Stomach (tissue), 9 donors: Measurements from ENCODE around the gene ECSCR. TPM values are rescaled to one million over a fixed set of nuclear protein-coding genes. Genes with fewer than 3 reads are reported as not detected.

Experiments used
- DNase-seq, 2 donors: peaks; one replicate each; pipeline versions ENCODE4 v3.0.0 to v3.0.0-alpha.2; 2013 to 2019
- H3K27ac ChIP-seq, 5 donors: fragments of 200-600 bp in 4 of 5; sonication (generic) in 4 of 5; one replicate each; pipeline ENCODE4 v1.5.1; 2013 to 2019; ENCODE audit warnings: mild to moderate bottlenecking in 1 of 5, moderate library complexity in 1 of 5
- H3K27me3 ChIP-seq, 3 donors: fragments of 200-600 bp; sonication (generic); one replicate each; pipeline ENCODE4 v1.5.1; 2017 to 2019; ENCODE audit warnings: mixed run types in 1 of 3
- H3K36me3 ChIP-seq, 4 donors: fragments of 200-600 bp; sonication (generic); 1 replicate in 3 of 4; 2 replicates in 1 of 4; pipeline ENCODE4 v1.5.1; 2016 to 2019
- H3K4me1 ChIP-seq, 4 donors: fragments of 200-600 bp; sonication (generic); one replicate each; pipeline ENCODE4 v1.5.1; 2016 to 2019
- H3K4me3 ChIP-seq, 4 donors: fragments of 200-600 bp; sonication (generic) in 3 of 4; one replicate each; pipeline ENCODE4 v1.5.1; 2016 to 2019; ENCODE audit warnings: mild to moderate bottlenecking in 1 of 4
- H3K9me3 ChIP-seq, 4 donors: fragments of 200-600 bp; sonication (generic); one replicate each; pipeline ENCODE4 v1.5.1; 2016 to 2019
- CTCF ChIP-seq, 7 experiments: fragments of 450-650 bp in 4 of 7; fragments of 200-600 bp in 3 of 7; sonication (generic) in 3 of 7; IDR thresholded peaks; one replicate each; pipeline ENCODE4 v1.5.1; 2016 to 2019; ENCODE audit warnings: antibody characterized with exemption in 7 of 7, control low read depth in 2 of 7, mild to moderate bottlenecking in 1 of 7
- EP300 ChIP-seq: sonication (generic); formaldehyde crosslinking; IDR thresholded peaks from one replicate; pipeline ENCODE4 v1.6.1; 2017; ENCODE audit warnings: antibody characterized with exemption
- POLR2A ChIP-seq, 4 donors: fragments of 450-650 bp; IDR thresholded peaks; one replicate each; pipeline ENCODE4 v1.6.1; 2016; ENCODE audit warnings: antibody characterized with exemption in 4 of 4, control low read depth in 2 of 4, mild to moderate bottlenecking in 1 of 4, moderate library complexity in 1 of 4
- POLR2AphosphoS5 ChIP-seq, 3 donors: sonication (generic); formaldehyde crosslinking; IDR thresholded peaks; one replicate each; pipeline ENCODE4 v1.6.1; 2016; ENCODE audit warnings: antibody characterized with exemption in 3 of 3
- WGBS, 5 donors: extraction: QIAGEN DNeasy Blood & Tissue Kit in 3 of 5; methylation state at CpG; one replicate each; pipeline versions ENCODE4 v1.1.5 to v1.1.7; 2013 to 2018; 5-methylcytosine and 5-hydroxymethylcytosine counted together
- intact Hi-C: fragments of 100-400 bp; cut with DNase I; formaldehyde crosslinking; loops from one replicate; pipeline ENCODE4 v1.15.1; 2023; ENCODE audit warnings: low total_unique reads
- polyA plus RNA-seq, 3 donors: library from polyadenylated mRNA; stranded (reverse); fragments of 200-250 nt; gene quantifications; one replicate each; pipeline ENCODE4 v1.2.3, GENCODE V29; 2013
- small RNA-seq, 4 donors: library from RNA; depleted of rRNA; stranded (forward); fragments of <200 nt; gene quantifications; one replicate each; pipeline ENCODE3, GENCODE V24; 2016
- total RNA-seq, 5 donors: library from RNA; depleted of rRNA; stranded (reverse); fragments of >200 nt; gene quantifications; one replicate each; pipeline versions ENCODE4 v1.1.0 to v1.2.3, GENCODE V29; 2014 to 2016
- donor health status: healthy with polysubstance abuse.
- donor health status: Bipolar disorder and iron deficiency.
- donor health status: healthy.

The ECSCR gene
- total and polyA plus RNA-seq, 8 donors = 5.4 to 15.2 (median 8.6) TPM; not detected in 2

GRCh38 chr5:139399501-139400121, 62.9 kb downstream of the ECSCR start:
- WGBS, 5 donors = 78 to 87% (median 83%) methylated on average over 6 of the region's 6 CpGs
- TF ChIP-seq EP300 (no peak), POLR2AphosphoS5 (IDR thresholded peaks at IDR 0.05) (no peak), POLR2A (IDR thresholded peaks at IDR 0.05) (no peak), CTCF (IDR thresholded peaks at IDR 0.05) (no peak)
- peaks cover 0 to 3% (median 0%) of the 10 kb centered on the region in 4 donors for H3K36me3 ChIP-seq
- no peak for DNase-seq
- intact Hi-C loops = no loop called here
- no peak overlapping the region for H3K4me3 ChIP-seq
- no peaks in the 10 kb centered on the region for H3K9me3 ChIP-seq
- no peak overlapping the region for H3K27ac ChIP-seq
- H3K4me1 ChIP-seq = peaks cover 14 to 25% (median 19%) of the 10 kb centered on the region in 4 donors
- peaks cover 0 to 11% (median 0%) of the 10 kb centered on the region in 3 donors for H3K27me3 ChIP-seq

Small RNAs within 50 kb of the gene (small RNA-seq; reads per million reads assigned to genes)
- 0 reads per million in 4 donors for gene RNU5B-4P

Other genes starting within 250 kb of the ECSCR start
- 100 to 1,000 TPM in 4 of 5 donors, 10 to 100 TPM in 1; 73.6 to 352 (median 176) TPM for gene MATR3, start 169.0 kb downstream of the ECSCR start, total RNA-seq
- gene MATR3, start 169.0 kb downstream of the ECSCR start, polyA plus RNA-seq = 10 to 100 TPM; 68.2 to 86.0 (median 73.9) TPM
- 10 to 100 TPM; 12.7 to 92.7 (median 51.3) TPM for gene PAIP2, start 120.9 kb downstream of the ECSCR start, total RNA-seq
- 100 to 1,000 TPM in 1 of 3 donors, 10 to 100 TPM in 2; 57.5 to 104 (median 86.5) TPM for gene PAIP2, start 120.9 kb downstream of the ECSCR start, polyA plus RNA-seq
- under 1 TPM in 1 of 5 donors, not detected in 4; 0.37 TPM for gene SLC23A1, start 79.4 kb downstream of the ECSCR start, total RNA-seq
- gene SLC23A1, start 79.4 kb downstream of the ECSCR start, polyA plus RNA-seq = not detected
- 10 to 100 TPM in 1 of 5 donors, 1 to 10 TPM in 3, not detected in 1; 1.1 to 15.8 (median 1.5) TPM for gene MZB1, start 72.8 kb downstream of the ECSCR start, total RNA-seq
- 10 to 100 TPM in 2 of 3 donors, 1 to 10 TPM in 1; 7.6 to 14.1 (median 11.1) TPM for gene MZB1, start 72.8 kb downstream of the ECSCR start, polyA plus RNA-seq
- gene PROB1, start 67.6 kb downstream of the ECSCR start, total RNA-seq = under 1 TPM in 2 of 5 donors, not detected in 3; 0.73 to 0.89 TPM
- under 1 TPM; 0.55 to 0.76 (median 0.56) TPM for gene PROB1, start 67.6 kb downstream of the ECSCR start, polyA plus RNA-seq
- 1 to 10 TPM in 1 of 5 donors, under 1 TPM in 1, not detected in 3; 0.92 to 3.6 TPM for gene SPATA24, start 58.7 kb downstream of the ECSCR start, total RNA-seq
- gene SPATA24, start 58.7 kb downstream of the ECSCR start, polyA plus RNA-seq = 10 to 100 TPM in 1 of 3 donors, 1 to 10 TPM in 2; 5.4 to 10.1 (median 8.6) TPM
- gene DNAJC18, start 23.2 kb downstream of the ECSCR start, total RNA-seq = 10 to 100 TPM in 1 of 5 donors, 1 to 10 TPM in 1, under 1 TPM in 2, not detected in 1; under 0.01 to 12.1 (median 1.6) TPM
- 1 to 10 TPM; 1.8 to 4.1 (median 2.7) TPM for gene DNAJC18, start 23.2 kb downstream of the ECSCR start, polyA plus RNA-seq
- gene SMIM33, start 8.3 kb upstream of the ECSCR start, total RNA-seq = under 1 TPM in 1 of 5 donors, not detected in 4; 0.87 TPM
- gene SMIM33, start 8.3 kb upstream of the ECSCR start, polyA plus RNA-seq = under 1 TPM in 2 of 3 donors, not detected in 1; 0.13 to 0.46 TPM
- gene STING1, start 20.0 kb upstream of the ECSCR start, total RNA-seq = 10 to 100 TPM in 3 of 5 donors, 1 to 10 TPM in 2; 6.1 to 16.2 (median 11.1) TPM
- 10 to 100 TPM in 2 of 3 donors, 1 to 10 TPM in 1; 8.8 to 23.7 (median 22.3) TPM for gene STING1, start 20.0 kb upstream of the ECSCR start, polyA plus RNA-seq
- 100 to 1,000 TPM in 1 of 5 donors, 10 to 100 TPM in 4; 29.8 to 220 (median 76.0) TPM for gene UBE2D2, start 98.6 kb upstream of the ECSCR start, total RNA-seq
- 100 to 1,000 TPM in 1 of 3 donors, 10 to 100 TPM in 2; 66.4 to 106 (median 75.1) TPM for gene UBE2D2, start 98.6 kb upstream of the ECSCR start, polyA plus RNA-seq
- 100 to 1,000 TPM in 1 of 5 donors, 10 to 100 TPM in 4; 25.9 to 101 (median 32.7) TPM for gene CXXC5, start 185.6 kb upstream of the ECSCR start, total RNA-seq
- gene CXXC5, start 185.6 kb upstream of the ECSCR start, polyA plus RNA-seq = 10 to 100 TPM; 18.3 to 26.3 (median 22.2) TPM